Bronchial epithelial cell (primary cell): ENCODE results near the gene AGBL5. TPM values are rescaled to one million over a fixed set of nuclear protein-coding genes. Genes with fewer than 3 reads are reported as not detected.

Experiments used
- DNase-seq: peaks from one replicate; pipeline ENCODE4 v3.0.0-alpha.2; 2010; ENCODE audit warnings: low read depth
- FAIRE-seq: peaks from 2 replicates; lab custom pipeline; 2011; peaks lifted over from hg19 to GRCh38; lab: Jason Lieb, UNC
- H3K27me3 ChIP-seq: 2 replicates; pipeline ENCODE4 v1.5.1; 2011; ENCODE audit warnings: low read length; ENCODE audit not compliant: control insufficient read depth, insufficient read depth
- H3K36me3 ChIP-seq: 2 replicates; pipeline ENCODE4 v1.5.1; 2011; ENCODE audit warnings: low read length; ENCODE audit not compliant: control insufficient read depth, insufficient read depth
- H3K4me3 ChIP-seq: 2 replicates; pipeline ENCODE4 v1.5.1; 2011; ENCODE audit warnings: mild to moderate bottlenecking, low read depth, low read length, control low read depth
- CTCF ChIP-seq: IDR thresholded peaks from 2 replicates; pipeline ENCODE4 v1.5.1; 2011; ENCODE audit warnings: mild to moderate bottlenecking, moderate library complexity, low read length, control low read depth, inconsistent platforms; ENCODE audit not compliant: insufficient read depth, severe bottlenecking
- total RNA-seq: library from RNA; depleted of rRNA; stranded (reverse); fragments of >200 nt; gene quantifications from 2 replicates; pipeline ENCODE4 v1.2.1, GENCODE V29; 2014

The AGBL5 gene
- total RNA-seq, 1 donor from 2014 or later, result 9.2 TPM

GRCh38 chr2:27070653-27071276 lies 19.3 kb downstream of the AGBL5 start:
- peaks cover 12% of the 10 kb centered on the region for H3K36me3 ChIP-seq
- H3K4me3 ChIP-seq, result peak overlapping the region; percentile 93
- TF ChIP-seq CTCF, result no peak
- H3K27me3 ChIP-seq, result no peaks in the 10 kb centered on the region
- FAIRE-seq (no peak), DNase-seq (no peak)

GRCh38 chr2:27071277-27071989 lies 20.0 kb downstream of the AGBL5 start, which contains the start of gene OST4:
Gene OST4 (minus strand): TSS chr2:27071654.
- Histone ChIP-seq H3K27me3 (no peaks in the 10 kb centered on the region), H3K4me3 (peak within 1 kb of the TSS; percentile 93), H3K36me3 (peaks cover 12% of the 10 kb centered on the region)
- TF ChIP-seq CTCF, result no peak
- DNase-seq, result peak; percentile 78
- no peak for FAIRE-seq

- FAIRE-seq, result no peak
- DNase-seq, result no peak
Measured at GRCh38 chr2:27071990-27072830, 20.7 kb downstream of the AGBL5 start.

GRCh38 chr2:27072920-27073319 lies 21.5 kb downstream of the AGBL5 start:
- Histone ChIP-seq H3K4me3 (no peak overlapping the region), H3K36me3 (peaks cover 12% of the 10 kb centered on the region), H3K27me3 (no peaks in the 10 kb centered on the region)
- TF ChIP-seq CTCF, result no peak
- no peak for FAIRE-seq
- no peak for DNase-seq

More at GRCh38 chr2:27071990-27072830, 20.7 kb downstream of the AGBL5 start:
- H3K27me3 ChIP-seq, result no peaks in the 10 kb centered on the region
- TF ChIP-seq CTCF, result no peak
- H3K4me3 ChIP-seq, result peak overlapping the region; percentile 93
- peaks cover 12% of the 10 kb centered on the region for H3K36me3 ChIP-seq

GRCh38 chr2:27073782-27074181 lies 22.3 kb downstream of the AGBL5 start:
- Histone ChIP-seq H3K36me3 (peaks cover 8% of the 10 kb centered on the region), H3K4me3 (no peak overlapping the region), H3K27me3 (no peaks in the 10 kb centered on the region)
- no peak for FAIRE-seq
- no peak for DNase-seq
- no peak for TF ChIP-seq CTCF
